K562 (cell line): ENCODE results near the gene AKAP6. TPM values are rescaled to one million over a fixed set of nuclear protein-coding genes. Genes with fewer than 3 reads are reported as not detected.

ENCODE experiments used
- ATAC-seq: fragments of 200-7000 bp; cut with Tn5 transposase; 3 replicates; pipeline ENCODE4 v1.9.1; 2020; ENCODE audit warnings: moderate library complexity
- BruUV-seq: library from RNA; stranded (reverse); fragments of 400-500 nt; replicated peaks from 2 replicates; lab custom pipeline; 2021; lab: Mats Ljungman, UMichigan
- CTCF ChIA-PET: fragments of 300-600 bp; formaldehyde crosslinking; extraction: SDS; loops from one replicate; lab custom pipeline; 2021; ENCODE audit warnings: low intra/inter-chr PET ratio; lab: Yijun Ruan, JAX
- POLR2A ChIA-PET: fragments of 300-600, 350-650 bp; sonication (Branson Sonifier 250); formaldehyde crosslinking; extraction: SDS; loops from one replicate; lab custom pipeline; 2021; ENCODE audit warnings: antibody characterized with exemption, inconsistent platforms; lab: Yijun Ruan, JAX
- DNase-seq, 4 experiments: peaks; one replicate each; pipeline versions ENCODE4 v3.0.0 to v3.0.0-alpha.2; 2011 to 2018; ENCODE audit warnings: low spot score in 3 of 4, mixed read lengths in 3 of 4; ENCODE audit errors: extremely low read depth in 1 of 4
- FAIRE-seq: peaks from 2 replicates; lab custom pipeline; 2011; peaks lifted over from hg19 to GRCh38; lab: Jason Lieb, UNC
- H2AFZ ChIP-seq: 2 replicates; pipeline ENCODE4 v1.6.0; 2011; ENCODE audit warnings: low read depth, low read length, control low read depth, inconsistent platforms
- H3K27ac ChIP-seq: fragments of 200-600 bp; 3 replicates; pipeline ENCODE4 v1.8.0; 2011; ENCODE audit warnings: low read depth, mild to moderate bottlenecking, control low read depth, inconsistent platforms, low read length, moderate library complexity, mixed read lengths; ENCODE audit errors: extremely low read depth
- H3K27me3 ChIP-seq, 2 experiments: fragments of 300-600 bp in 1 of 2; 2 replicates in 1 of 2; 3 replicates in 1 of 2; pipeline versions ENCODE4 v1.6.0 to v1.8.0; 2011; ENCODE audit warnings: inconsistent platforms in 2 of 2, low read length in 2 of 2, mild to moderate bottlenecking in 1 of 2, mixed read lengths in 1 of 2, moderate library complexity in 1 of 2; ENCODE audit not compliant: control insufficient read depth in 2 of 2, insufficient read depth in 2 of 2
- H3K36me3 ChIP-seq: fragments of 300-600 bp; 3 replicates; pipeline ENCODE4 v1.8.0; 2011; ENCODE audit warnings: mild to moderate bottlenecking, low read length, inconsistent platforms; ENCODE audit not compliant: control insufficient read depth, insufficient read depth
- H3K4me1 ChIP-seq, 2 experiments: fragments of 200-600 bp in 1 of 2; replicated peaks in 1 of 2; 2 replicates in 1 of 2; 3 replicates in 1 of 2; pipeline versions ENCODE4 v1.5.1 to v1.8.0; 2011; ENCODE audit warnings: inconsistent platforms in 2 of 2, low read length in 2 of 2, mild to moderate bottlenecking in 1 of 2, mixed read lengths in 1 of 2, moderate library complexity in 1 of 2; ENCODE audit not compliant: control insufficient read depth in 2 of 2, insufficient read depth in 2 of 2
- H3K4me2 ChIP-seq: 2 replicates; pipeline ENCODE4 v1.6.1; 2011; ENCODE audit warnings: low read length, control low read depth, inconsistent platforms, mixed read lengths; ENCODE audit not compliant: insufficient read depth
- H3K4me3 ChIP-seq: fragments of 200-600 bp; sonication (generic), shearing (Covaris generic); 2 replicates; pipeline ENCODE4 v1.5.1; 2016; ENCODE audit warnings: control low read depth, inconsistent platforms
- H3K79me2 ChIP-seq: fragments of 200-600 bp; 3 replicates; pipeline ENCODE4 v1.8.0; 2011; ENCODE audit warnings: low read length, inconsistent platforms; ENCODE audit not compliant: control insufficient read depth, insufficient read depth
- H3K9ac ChIP-seq, 2 experiments: 2 replicates each; pipeline versions ENCODE4 v1.6.0 to v1.6.1; 2011; ENCODE audit warnings: low read depth in 2 of 2, low read length in 2 of 2, control low read depth in 1 of 2, inconsistent platforms in 1 of 2, mild to moderate bottlenecking in 1 of 2, mixed read lengths in 1 of 2; ENCODE audit not compliant: insufficient read depth in 1 of 2
- H3K9me1 ChIP-seq: one replicate; pipeline ENCODE4 v1.6.0; 2011; ENCODE audit warnings: inconsistent platforms, mild to moderate bottlenecking, low read length, moderate library complexity; ENCODE audit not compliant: control insufficient read depth, insufficient read depth
- H3K9me3 ChIP-seq: replicated peaks from 2 replicates; pipeline ENCODE4 v1.5.1; 2011; ENCODE audit warnings: low read depth, low read length, inconsistent platforms; ENCODE audit not compliant: control insufficient read depth, insufficient read depth
- H4K20me1 ChIP-seq: replicated peaks from 2 replicates; pipeline ENCODE4 v1.6.1; 2011; ENCODE audit warnings: low read length, inconsistent platforms, mixed read lengths; ENCODE audit not compliant: control insufficient read depth, insufficient read depth
- ARHGAP35 ChIP-seq: fragments of 450-650 bp; IDR thresholded peaks from 2 replicates; pipeline ENCODE4 v1.6.1; 2018; ENCODE audit not compliant: partially characterized antibody
- BHLHE40 ChIP-seq: IDR thresholded peaks from 2 replicates; pipeline ENCODE4 v1.6.1; 2011; ENCODE audit warnings: low read length, improper control_type of control experiment
- CBX8 ChIP-seq: fragments of 200-600 bp; sonication (generic); IDR thresholded peaks from 2 replicates; pipeline ENCODE4 v1.6.1; 2012; ENCODE audit warnings: borderline replicate concordance, mixed run types, low read depth, mild to moderate bottlenecking, moderate library complexity, mixed read lengths, low read length, control low read depth, inconsistent platforms; ENCODE audit not compliant: poor library complexity, severe bottlenecking; ENCODE audit errors: extremely low read depth
- CCAR2 ChIP-seq: fragments of 200-400 bp; formaldehyde crosslinking; IDR thresholded peaks from 2 replicates; pipeline ENCODE4 v1.6.1; 2017; ENCODE audit warnings: mild to moderate bottlenecking, low read depth, low read length
- CSDE1 ChIP-seq, 2 experiments: fragments of 450-650 bp; IDR thresholded peaks; 2 replicates each; pipeline ENCODE4 v1.6.1; 2016; ENCODE audit warnings: mild to moderate bottlenecking in 1 of 2
- ESRRA ChIP-seq: fragments of 450-650 bp; IDR thresholded peaks from 2 replicates; pipeline ENCODE4 v1.6.1; 2014; ENCODE audit warnings: low read depth, mild to moderate bottlenecking, moderate library complexity, borderline replicate concordance
- GABPB1 ChIP-seq: sonication (generic); formaldehyde crosslinking; IDR thresholded peaks from 2 replicates; pipeline ENCODE4 v1.8.0; 2022; ENCODE audit warnings: mild to moderate bottlenecking, missing genetic modification reagents
- KAT7 ChIP-seq: sonication (generic); formaldehyde crosslinking; IDR thresholded peaks from 2 replicates; pipeline ENCODE4 v1.8.0; 2022; ENCODE audit warnings: missing genetic modification reagents, mild to moderate bottlenecking, borderline replicate concordance
- NR3C1 ChIP-seq: sonication (generic); formaldehyde crosslinking; IDR thresholded peaks from 2 replicates; pipeline ENCODE4 v1.8.1; 2022; ENCODE audit warnings: missing genetic modification reagents
- SETDB1 ChIP-seq: IDR thresholded peaks from one replicate; pipeline ENCODE4 v1.6.1; 2012; ENCODE audit warnings: low read length, control low read depth, inconsistent platforms
- SMARCE1 ChIP-seq: fragments of 450-650 bp; IDR thresholded peaks from 2 replicates; pipeline ENCODE4 v1.7.1; 2016; ENCODE audit warnings: mild to moderate bottlenecking
- SPI1 ChIP-seq: IDR thresholded peaks from 2 replicates; pipeline ENCODE4 v1.6.1; 2011; ENCODE audit warnings: low read depth, low read length, control low read depth, borderline replicate concordance
- THRAP3 ChIP-seq: fragments of 450-650 bp; IDR thresholded peaks from 2 replicates; pipeline ENCODE4 v1.6.1; 2016; ENCODE audit warnings: mild to moderate bottlenecking, inconsistent platforms, borderline replicate concordance
- XRCC4 ChIP-seq: IDR thresholded peaks from one replicate; pipeline ENCODE4 v1.6.1; 2011; ENCODE audit not compliant: insufficient read depth, insufficient read length; ENCODE audit errors: extremely low read depth
- ZNF436 ChIP-seq: fragments of 250-450, 450-650 bp; sonication (Bioruptor Pico); formaldehyde crosslinking; IDR thresholded peaks from 2 replicates; pipeline ENCODE4 v1.7.0; 2020; ENCODE audit warnings: mild to moderate bottlenecking
- whole genome bisulfite sequencing: fragments of 100-300 bp; shearing (Covaris generic); methylation state at CpG from one replicate; pipeline ENCODE4 v1.1.6; 2016; ENCODE audit warnings: low coverage, mixed read lengths; ENCODE audit not compliant: insufficient coverage; ENCODE audit errors: missing lambda C conversion rate; 5-methylcytosine and 5-hydroxymethylcytosine counted together
- in situ Hi-C: fragments of 300-500 bp; cut with MboI; formaldehyde crosslinking; loops from 4 replicates; pipeline ENCODE4 v1.15.0; 2018; ENCODE audit warnings: inconsistent platforms, mixed read lengths
- intact Hi-C: fragments of 100-400 bp; cut with micrococcal nuclease; formaldehyde crosslinking; loops from 2 replicates; pipeline ENCODE4 v1.14.2; 2022
- polyA plus RNA-seq, 8 experiments: library from polyadenylated mRNA; depleted of rRNA in 4 of 8; stranded (reverse) in 5 of 8; unstranded in 3 of 8; fragments of >200 nt; fragmentation: Nextera tagmentation in 2 of 8; fragmentation: Illumina TruSeq in 1 of 8; extraction: Ambion mirVana in 2 of 8; extraction: Trizol in 1 of 8; gene quantifications; 2 replicates each; pipeline versions ENCODE4 v1.2.1 to v1.2.3, GENCODE V29; 2011 to 2014; ENCODE audit warnings: inconsistent platforms in 1 of 8, missing spikeins in 1 of 8
- total RNA-seq, 7 experiments: library from RNA; depleted of rRNA in 6 of 7; stranded (reverse); fragments of >200 nt in 6 of 7; fragmentation: Illumina TruSeq in 2 of 7; extraction: Trizol in 2 of 7; gene quantifications; 2 replicates each; pipeline versions ENCODE4 v1.2.1 to v1.2.3, GENCODE V29; 2011 to 2021; ENCODE audit warnings: low replicate concordance in 1 of 7
- TF ChIP-seq, protein P1 (sequence below): fragments of 450-650 bp; IDR thresholded peaks from 2 replicates; pipeline ENCODE4 v1.7.0; 2016; ENCODE audit warnings: borderline replicate concordance
- TF ChIP-seq, protein P2 (sequence below): fragments of 450-650 bp; IDR thresholded peaks from 2 replicates; pipeline ENCODE4 v1.6.1; 2018; ENCODE audit warnings: mild to moderate bottlenecking, low read depth; ENCODE audit not compliant: partially characterized antibody
- TF ChIP-seq, protein P3 (sequence below): fragments of 450-650 bp; IDR thresholded peaks from 2 replicates; pipeline ENCODE4 v1.6.1; 2016
- TF ChIP-seq, protein P4 (sequence below): sonication (generic); formaldehyde crosslinking; IDR thresholded peaks from 2 replicates; pipeline ENCODE4 v1.8.0; 2022; ENCODE audit warnings: mild to moderate bottlenecking, missing genetic modification reagents

AKAP6 gene
- total and polyA plus RNA-seq, 9 of the 15 experiments (the other 6 are each of a cell fraction or from before 2014, with no cell fraction given) = 0.03 to 1.7 (median 0.48) TPM

DNA sequence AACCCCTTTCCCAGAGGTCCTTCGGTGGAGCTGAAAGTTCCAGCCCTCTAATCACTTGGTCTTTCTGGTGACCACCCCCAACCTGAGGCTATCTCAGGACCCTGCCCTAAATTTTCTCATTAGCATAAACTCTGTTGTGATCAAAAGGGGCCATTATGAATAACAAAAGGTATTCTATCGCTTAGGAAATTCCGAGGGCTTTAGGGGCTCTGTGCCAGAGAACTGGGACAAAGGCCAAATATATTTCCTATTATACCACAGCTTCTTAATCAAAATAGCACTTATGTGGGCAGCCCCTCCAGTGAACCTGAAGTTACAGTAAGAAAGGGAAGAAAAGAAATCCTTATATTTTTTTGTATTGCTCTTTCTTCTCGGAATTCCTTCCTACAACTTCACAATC is 484.3 kb downstream of the AKAP6 start (continued):
- TF ChIP-seq, protein P1, sequence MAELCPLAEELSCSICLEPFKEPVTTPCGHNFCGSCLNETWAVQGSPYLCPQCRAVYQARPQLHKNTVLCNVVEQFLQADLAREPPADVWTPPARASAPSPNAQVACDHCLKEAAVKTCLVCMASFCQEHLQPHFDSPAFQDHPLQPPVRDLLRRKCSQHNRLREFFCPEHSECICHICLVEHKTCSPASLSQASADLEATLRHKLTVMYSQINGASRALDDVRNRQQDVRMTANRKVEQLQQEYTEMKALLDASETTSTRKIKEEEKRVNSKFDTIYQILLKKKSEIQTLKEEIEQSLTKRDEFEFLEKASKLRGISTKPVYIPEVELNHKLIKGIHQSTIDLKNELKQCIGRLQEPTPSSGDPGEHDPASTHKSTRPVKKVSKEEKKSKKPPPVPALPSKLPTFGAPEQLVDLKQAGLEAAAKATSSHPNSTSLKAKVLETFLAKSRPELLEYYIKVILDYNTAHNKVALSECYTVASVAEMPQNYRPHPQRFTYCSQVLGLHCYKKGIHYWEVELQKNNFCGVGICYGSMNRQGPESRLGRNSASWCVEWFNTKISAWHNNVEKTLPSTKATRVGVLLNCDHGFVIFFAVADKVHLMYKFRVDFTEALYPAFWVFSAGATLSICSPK = no peak
- no peak for TF ChIP-seq THRAP3
- TF ChIP-seq SPI1 = no peak
- TF ChIP-seq CCAR2 = no peak
- TF ChIP-seq KAT7 (CRISPR knock-in tag) = no peak
- no peak for TF ChIP-seq BHLHE40
- TF ChIP-seq ARHGAP35 = no peak
- no peak for TF ChIP-seq SMARCE1

DNA sequence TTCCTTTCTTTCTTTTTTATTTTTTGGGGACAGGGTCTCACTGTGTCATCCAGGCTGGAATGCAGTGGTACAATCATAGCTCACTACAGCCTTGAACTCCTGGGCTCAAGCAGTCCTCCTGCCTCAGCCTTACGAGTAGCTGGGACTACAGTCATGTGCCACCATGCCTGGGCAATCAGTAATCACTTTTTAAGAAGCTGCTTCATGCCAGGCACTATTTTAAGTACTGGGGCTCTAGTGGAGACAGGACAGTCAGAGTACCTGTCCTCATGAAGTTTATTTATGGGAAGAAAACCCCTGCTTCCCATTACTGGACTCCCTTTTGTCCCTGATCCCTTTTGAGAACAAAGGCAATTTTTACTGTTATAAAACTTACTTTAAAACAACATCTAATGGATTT is 485.6 kb downstream of the AKAP6 start:
- ATAC-seq (no peak), FAIRE-seq (no peak), DNase-seq (no peak)
- no TSS peak for BruUV-seq
- Histone ChIP-seq H3K27me3 (no peaks in the 10 kb centered on the region), H3K36me3 (no peaks in the 10 kb centered on the region), H4K20me1 (no peaks in the 10 kb centered on the region), H3K27ac (no peak overlapping the region), H3K9ac (no peak overlapping the region), H3K9me3 (no peaks in the 10 kb centered on the region), H3K4me1 (no peaks in the 10 kb centered on the region), H3K4me3 (no peak overlapping the region), H2AFZ (no peak overlapping the region), H3K4me2 (no peak overlapping the region), H3K79me2 (no peaks in the 10 kb centered on the region), H3K9me1 (no peaks in the 10 kb centered on the region)
- intact Hi-C loops (no loop called here), in situ Hi-C loops (no loop called here)
- POLR2A ChIA-PET = no interaction called here
- CTCF ChIA-PET = no interaction called here
- WGBS = 0% methylated on average over 1 of the region's 1 CpG
- TF ChIP-seq ESRRA (no peak), XRCC4 (no peak), ZNF436 (CRISPR knock-in tag) (no peak), CBX8 (no peak), NR3C1 (CRISPR knock-in tag) (no peak), CSDE1 (IDR thresholded peaks at IDR 0.05) (no peak), SETDB1 (no peak), GABPB1 (CRISPR knock-in tag) (no peak)
- TF ChIP-seq, protein P2, sequence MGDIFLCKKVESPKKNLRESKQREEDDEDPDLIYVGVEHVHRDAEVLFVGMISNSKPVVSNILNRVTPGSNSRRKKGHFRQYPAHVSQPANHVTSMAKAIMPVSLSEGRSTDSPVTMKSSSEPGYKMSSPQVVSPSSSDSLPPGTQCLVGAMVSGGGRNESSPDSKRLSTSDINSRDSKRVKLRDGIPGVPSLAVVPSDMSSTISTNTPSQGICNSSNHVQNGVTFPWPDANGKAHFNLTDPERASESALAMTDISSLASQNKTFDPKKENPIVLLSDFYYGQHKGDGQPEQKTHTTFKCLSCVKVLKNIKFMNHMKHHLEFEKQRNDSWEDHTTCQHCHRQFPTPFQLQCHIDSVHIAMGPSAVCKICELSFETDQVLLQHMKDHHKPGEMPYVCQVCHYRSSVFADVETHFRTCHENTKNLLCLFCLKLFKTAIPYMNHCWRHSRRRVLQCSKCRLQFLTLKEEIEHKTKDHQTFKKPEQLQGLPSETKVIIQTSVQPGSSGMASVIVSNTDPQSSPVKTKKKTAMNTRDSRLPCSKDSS = no peak
- TF ChIP-seq, protein P3, sequence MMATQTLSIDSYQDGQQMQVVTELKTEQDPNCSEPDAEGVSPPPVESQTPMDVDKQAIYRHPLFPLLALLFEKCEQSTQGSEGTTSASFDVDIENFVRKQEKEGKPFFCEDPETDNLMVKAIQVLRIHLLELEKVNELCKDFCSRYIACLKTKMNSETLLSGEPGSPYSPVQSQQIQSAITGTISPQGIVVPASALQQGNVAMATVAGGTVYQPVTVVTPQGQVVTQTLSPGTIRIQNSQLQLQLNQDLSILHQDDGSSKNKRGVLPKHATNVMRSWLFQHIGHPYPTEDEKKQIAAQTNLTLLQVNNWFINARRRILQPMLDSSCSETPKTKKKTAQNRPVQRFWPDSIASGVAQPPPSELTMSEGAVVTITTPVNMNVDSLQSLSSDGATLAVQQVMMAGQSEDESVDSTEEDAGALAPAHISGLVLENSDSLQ = no peak
- TF ChIP-seq, protein P4, sequence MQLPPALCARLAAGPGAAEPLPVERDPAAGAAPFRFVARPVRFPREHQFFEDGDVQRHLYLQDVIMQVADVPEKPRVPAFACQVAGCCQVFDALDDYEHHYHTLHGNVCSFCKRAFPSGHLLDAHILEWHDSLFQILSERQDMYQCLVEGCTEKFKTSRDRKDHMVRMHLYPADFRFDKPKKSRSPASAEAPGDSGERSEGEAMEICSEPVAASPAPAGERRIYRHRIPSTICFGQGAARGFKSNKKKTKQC (CRISPR knock-in tag) = no peak
